Suprapubic skin (tissue), 3 donors: ENCODE data around the gene UBE2D2.

ENCODE experiments used
- POLR2AphosphoS5 ChIP-seq, 3 donors: sonication (generic); formaldehyde crosslinking; IDR thresholded peaks; one replicate each; pipeline ENCODE4 v1.6.1; 2017; ENCODE audit warnings: antibody characterized with exemption in 3 of 3
- TF ChIP-seq, protein P1 (sequence below), 2 donors: fragments of 200-600 bp in 1 of 2; fragments of 450-650 bp in 1 of 2; sonication (generic) in 1 of 2; IDR thresholded peaks; one replicate each; pipeline ENCODE4 v1.5.1; 2016 to 2019; ENCODE audit warnings: antibody characterized with exemption in 2 of 2, mild to moderate bottlenecking in 1 of 2, moderate library complexity in 1 of 2

DNA sequence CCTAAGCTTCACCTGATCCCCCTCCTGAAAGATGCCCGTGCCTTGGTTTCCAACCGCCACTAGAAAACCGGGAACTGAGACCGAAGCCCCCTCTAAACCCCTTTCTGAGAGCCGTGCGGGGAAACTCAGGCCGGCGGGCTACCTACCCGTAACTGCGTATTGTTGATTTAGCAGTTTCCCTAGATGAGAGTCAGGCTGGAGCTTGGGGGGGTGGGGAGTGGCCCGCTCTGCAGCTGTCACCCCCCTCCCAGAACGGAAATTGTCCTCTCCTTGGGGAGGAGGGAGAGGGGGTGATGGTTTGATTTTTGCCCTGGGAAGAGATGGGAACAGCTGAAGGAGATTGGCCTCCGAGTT lies 89.5 kb downstream of the UBE2D2 start:
- TF ChIP-seq, protein P1, sequence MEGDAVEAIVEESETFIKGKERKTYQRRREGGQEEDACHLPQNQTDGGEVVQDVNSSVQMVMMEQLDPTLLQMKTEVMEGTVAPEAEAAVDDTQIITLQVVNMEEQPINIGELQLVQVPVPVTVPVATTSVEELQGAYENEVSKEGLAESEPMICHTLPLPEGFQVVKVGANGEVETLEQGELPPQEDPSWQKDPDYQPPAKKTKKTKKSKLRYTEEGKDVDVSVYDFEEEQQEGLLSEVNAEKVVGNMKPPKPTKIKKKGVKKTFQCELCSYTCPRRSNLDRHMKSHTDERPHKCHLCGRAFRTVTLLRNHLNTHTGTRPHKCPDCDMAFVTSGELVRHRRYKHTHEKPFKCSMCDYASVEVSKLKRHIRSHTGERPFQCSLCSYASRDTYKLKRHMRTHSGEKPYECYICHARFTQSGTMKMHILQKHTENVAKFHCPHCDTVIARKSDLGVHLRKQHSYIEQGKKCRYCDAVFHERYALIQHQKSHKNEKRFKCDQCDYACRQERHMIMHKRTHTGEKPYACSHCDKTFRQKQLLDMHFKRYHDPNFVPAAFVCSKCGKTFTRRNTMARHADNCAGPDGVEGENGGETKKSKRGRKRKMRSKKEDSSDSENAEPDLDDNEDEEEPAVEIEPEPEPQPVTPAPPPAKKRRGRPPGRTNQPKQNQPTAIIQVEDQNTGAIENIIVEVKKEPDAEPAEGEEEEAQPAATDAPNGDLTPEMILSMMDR (IDR thresholded peaks at IDR 0.05) = no peak
- no peak for TF ChIP-seq POLR2AphosphoS5 (IDR thresholded peaks at IDR 0.05)
